ENCODE results near the gene HOXA11.

Gene HOXA11

GRCh38 chr7:27165996-27166530 is 19.0 kb downstream of the HOXA11 start:
- no peaks in the 10 kb centered on the region for H4K20me1 ChIP-seq (ENCODE audit: insufficient read depth, low read length)
- no peak overlapping the region for H3K4me2 ChIP-seq (ENCODE audit: insufficient read depth, low read length)
- no peak overlapping the region for H3K27ac ChIP-seq (ENCODE audit: low read length)
- no peak overlapping the region for H2AFZ ChIP-seq (ENCODE audit: low read depth, low read length)
- H3K4me1 ChIP-seq (ENCODE audit: insufficient read depth, low read length): peaks cover 3% of the 10 kb centered on the region
- H3K79me2 ChIP-seq (ENCODE audit: insufficient read depth, low read length): no peaks in the 10 kb centered on the region
- ATAC-seq (ENCODE audit: insufficient read depth, low read depth) (no peak), DNase-seq (no peak)
- H3K9me3 ChIP-seq (ENCODE audit: insufficient read depth, low read length, severe bottlenecking): no peaks in the 10 kb centered on the region
- TF ChIP-seq EZH2 (IDR thresholded peaks at IDR 0.05; ENCODE audit: borderline replicate concordance, low read depth, low read length, severe bottlenecking) (no peak), CTCF (IDR thresholded peaks at IDR 0.05; ENCODE audit: borderline replicate concordance, extremely low read depth, low read length, poor library complexity, severe bottlenecking) (no peak)
- no peaks in the 10 kb centered on the region for H3K36me3 ChIP-seq (ENCODE audit: insufficient read depth, low read length)
- H3K27me3 ChIP-seq (ENCODE audit: insufficient read depth, low read length, poor library complexity): peaks cover under 1% of the 10 kb centered on the region
- no peak overlapping the region for H3K9ac ChIP-seq (ENCODE audit: low read depth, low read length)
- H3K4me3 ChIP-seq (ENCODE audit: low read depth in 1 of 2, low read length in 2 of 2): no peak overlapping the region

- Histone ChIP-seq H3K4me1 (ENCODE audit: insufficient read depth, low read length) (peaks cover 10% of the 10 kb centered on the region), H3K27ac (ENCODE audit: low read length) (no peak within 1 kb of the TSS), H2AFZ (ENCODE audit: low read depth, low read length) (no peak within 1 kb of the TSS), H3K79me2 (ENCODE audit: insufficient read depth, low read length) (no peaks in the 10 kb centered on the region), H3K36me3 (ENCODE audit: insufficient read depth, low read length) (no peaks in the 10 kb centered on the region), H3K4me2 (ENCODE audit: insufficient read depth, low read length) (no peak within 1 kb of the TSS), H3K27me3 (ENCODE audit: insufficient read depth, low read length, poor library complexity) (no peaks in the 10 kb centered on the region), H3K9me3 (ENCODE audit: insufficient read depth, low read length, severe bottlenecking) (no peaks in the 10 kb centered on the region), H3K4me3 (ENCODE audit: low read depth in 1 of 2, low read length in 2 of 2) (no peak within 1 kb of the TSS), H3K9ac (ENCODE audit: low read depth, low read length) (no peak within 1 kb of the TSS), H4K20me1 (ENCODE audit: insufficient read depth, low read length) (no peaks in the 10 kb centered on the region)
- ATAC-seq (ENCODE audit: insufficient read depth, low read depth) (no peak), DNase-seq (no peak)
- no peak for TF ChIP-seq EZH2 (IDR thresholded peaks at IDR 0.05; ENCODE audit: borderline replicate concordance, low read depth, low read length, severe bottlenecking)
- no peak for TF ChIP-seq CTCF (IDR thresholded peaks at IDR 0.05; ENCODE audit: borderline replicate concordance, extremely low read depth, low read length, poor library complexity, severe bottlenecking)
Observed at GRCh38 chr7:27165089-27165995, 19.7 kb downstream of the HOXA11 start, which contains the start of gene HOXA9. Gene HOXA9, minus strand, starts transcription at chr7:27165537. Its CDS starts 80 bp downstream, at chr7:27165457.

GRCh38 chr7:27164367-27165088 is 20.5 kb downstream of the HOXA11 start:
- no peaks in the 10 kb centered on the region for H4K20me1 ChIP-seq (ENCODE audit: insufficient read depth, low read length)
- no peak overlapping the region for H3K4me3 ChIP-seq (ENCODE audit: low read depth in 1 of 2, low read length in 2 of 2)
- H2AFZ ChIP-seq (ENCODE audit: low read depth, low read length): no peak overlapping the region
- H3K27ac ChIP-seq (ENCODE audit: low read length): no peak overlapping the region
- peaks cover 15% of the 10 kb centered on the region for H3K4me1 ChIP-seq (ENCODE audit: insufficient read depth, low read length)
- no peaks in the 10 kb centered on the region for H3K9me3 ChIP-seq (ENCODE audit: insufficient read depth, low read length, severe bottlenecking)
- no peak overlapping the region for H3K4me2 ChIP-seq (ENCODE audit: insufficient read depth, low read length)
- DNase-seq: no peak
- no peaks in the 10 kb centered on the region for H3K27me3 ChIP-seq (ENCODE audit: insufficient read depth, low read length, poor library complexity)
- no peak overlapping the region for H3K9ac ChIP-seq (ENCODE audit: low read depth, low read length)
- H3K36me3 ChIP-seq (ENCODE audit: insufficient read depth, low read length): no peaks in the 10 kb centered on the region
- no peak for ATAC-seq (ENCODE audit: insufficient read depth, low read depth)
- no peaks in the 10 kb centered on the region for H3K79me2 ChIP-seq (ENCODE audit: insufficient read depth, low read length)
- TF ChIP-seq CTCF (IDR thresholded peaks at IDR 0.05; ENCODE audit: borderline replicate concordance, extremely low read depth, low read length, poor library complexity, severe bottlenecking): no peak
- no peak for TF ChIP-seq EZH2 (IDR thresholded peaks at IDR 0.05; ENCODE audit: borderline replicate concordance, low read depth, low read length, severe bottlenecking)

All from DND-41 (cell line).